ENCODE results near the gene EGFR. TPM values are rescaled to one million over a fixed set of nuclear protein-coding genes. Genes with fewer than 3 reads are reported as not detected.

The EGFR gene
- total and polyA plus RNA-seq, 4 experiments from 2014 or later = not detected

- CTCF ChIA-PET (ENCODE audit: partially characterized antibody) = interaction anchor here (0.9 kb wide), 1 partner anchor 10 kb away, joined by 3 read pairs; no protein-coding TSS in a partner anchor
- intact Hi-C loops (cut with micrococcal nuclease) = no loop called here
Measured at GRCh38 chr7:55072251-55072650, 53.4 kb downstream of the EGFR start.

GRCh38 chr7:55073051-55073511, 54.3 kb downstream of the EGFR start:
- ChIA-PET CTCF (ENCODE audit: partially characterized antibody) (no interaction called here), POLR2A (ENCODE audit: partially characterized antibody) (no interaction called here)
- Mint-ChIP-seq H3K27me3 (peaks cover 2 to 9% of the 10 kb centered on the region in 2 donors), H3K36me3 (no peaks in the 10 kb centered on the region), H3K4me3 (no peak overlapping the region), H3K27ac (peak overlapping the region in 6 of 7 donors; percentile 0 to 94 (median 69)), H3K4me1 (peaks cover 11 to 19% (median 13%) of the 10 kb centered on the region in 4 donors), H3K9me3 (no peaks in the 10 kb centered on the region)
- no peaks in the 10 kb centered on the region for H3K36me3 ChIP-seq (ENCODE audit: insufficient read depth, low read length)
- DNase-seq = no peak
- H3K4me1 ChIP-seq (ENCODE audit: insufficient read depth, low read length) = peaks cover 21% of the 10 kb centered on the region
- H3K27me3 ChIP-seq (ENCODE audit: insufficient read depth, low read length) = no peaks in the 10 kb centered on the region
- intact Hi-C loops (cut with micrococcal nuclease) = no loop called here
- H3K9me3 ChIP-seq (ENCODE audit: control insufficient read depth in 1 of 2, low read length in 2 of 2) = no peaks in the 10 kb centered on the region
- no peak overlapping the region for H3K4me3 ChIP-seq (ENCODE audit: low read length in 2 of 2)
- H3K27ac ChIP-seq (ENCODE audit: low read depth, low read length) = no peak overlapping the region

More at GRCh38 chr7:55072251-55072650, 53.4 kb downstream of the EGFR start:
- Mint-ChIP-seq H3K36me3 (no peaks in the 10 kb centered on the region), H3K27ac (no peak overlapping the region), H3K9me3 (peaks cover 0 to 2% (median 0%) of the 10 kb centered on the region in 8 donors), H3K27me3 (peaks cover 2 to 9% of the 10 kb centered on the region in 2 donors), H3K4me1 (peaks cover 11 to 19% (median 13%) of the 10 kb centered on the region in 4 donors), H3K4me3 (no peak overlapping the region)
- DNase-seq = no peak
- Histone ChIP-seq H3K9me3 (ENCODE audit: control insufficient read depth in 1 of 2, low read length in 2 of 2) (no peaks in the 10 kb centered on the region), H3K27ac (ENCODE audit: low read depth, low read length) (no peak overlapping the region), H3K4me1 (ENCODE audit: insufficient read depth, low read length) (peaks cover 21% of the 10 kb centered on the region), H3K4me3 (ENCODE audit: low read length in 2 of 2) (no peak overlapping the region), H3K36me3 (ENCODE audit: insufficient read depth, low read length) (no peaks in the 10 kb centered on the region), H3K27me3 (ENCODE audit: insufficient read depth, low read length) (no peaks in the 10 kb centered on the region)
- POLR2A ChIA-PET (ENCODE audit: partially characterized antibody) = no interaction called here

DNA sequence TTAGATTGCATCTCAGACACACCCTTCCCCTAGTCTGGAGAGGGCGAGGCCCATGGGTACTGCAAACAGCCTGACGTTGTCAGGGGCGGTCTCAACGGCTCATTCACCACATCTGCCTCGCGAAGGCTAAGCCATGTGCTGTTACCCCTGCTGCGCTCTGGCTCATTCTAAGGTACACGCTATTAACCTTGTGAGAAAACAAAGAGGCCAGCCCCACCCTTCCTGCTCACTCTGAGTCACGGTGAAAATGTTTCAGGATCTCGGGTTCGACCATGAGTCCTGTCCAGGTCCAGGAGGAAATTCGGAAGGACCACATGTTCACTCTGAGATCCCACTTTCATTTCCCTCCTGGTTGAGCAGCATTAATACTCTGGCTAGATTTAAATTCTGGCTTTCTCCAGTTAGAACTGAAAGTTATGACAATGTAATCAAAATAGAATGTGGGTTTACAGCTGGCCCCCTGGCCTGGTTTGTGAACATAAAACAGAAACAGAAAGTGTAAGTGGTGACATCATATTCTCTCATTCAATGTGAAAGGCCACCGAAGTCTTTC, 55.2 kb downstream of the EGFR start:
- Histone ChIP-seq H3K4me3 (ENCODE audit: low read length in 2 of 2) (peak overlapping the region in 1 of 2 donors; percentile 10), H3K27me3 (ENCODE audit: insufficient read depth, low read length) (no peaks in the 10 kb centered on the region), H3K27ac (ENCODE audit: low read depth, low read length) (peak overlapping the region; percentile 16), H3K4me1 (ENCODE audit: insufficient read depth, low read length) (peaks cover 21% of the 10 kb centered on the region), H3K9me3 (ENCODE audit: control insufficient read depth in 1 of 2, low read length in 2 of 2) (no peaks in the 10 kb centered on the region), H3K36me3 (ENCODE audit: insufficient read depth, low read length) (no peaks in the 10 kb centered on the region)
- intact Hi-C loops (cut with micrococcal nuclease) = no loop called here
- ChIA-PET CTCF (ENCODE audit: partially characterized antibody) (no interaction called here), POLR2A (ENCODE audit: partially characterized antibody) (no interaction called here)
- peaks cover 11 to 19% (median 13%) of the 10 kb centered on the region in 4 donors for H3K4me1 Mint-ChIP-seq
- no peaks in the 10 kb centered on the region for H3K36me3 Mint-ChIP-seq
- H3K9me3 Mint-ChIP-seq = no peaks in the 10 kb centered on the region
- H3K27ac Mint-ChIP-seq = peak overlapping the region; percentile 54 to 97 (median 92)
- peak; percentile 45 to 75 (median 62) for DNase-seq
- peak overlapping the region; percentile 65 to 89 (median 78) for H3K4me3 Mint-ChIP-seq
- peaks cover 2 to 6% of the 10 kb centered on the region in 2 donors for H3K27me3 Mint-ChIP-seq

- intact Hi-C loops (cut with micrococcal nuclease) = no loop called here
- H3K9me3 ChIP-seq (ENCODE audit: control insufficient read depth in 1 of 2, low read length in 2 of 2) = no peaks in the 10 kb centered on the region
- Mint-ChIP-seq H3K4me3 (no peak overlapping the region), H3K36me3 (no peaks in the 10 kb centered on the region), H3K27ac (peak overlapping the region in 1 of 7 donors; percentile 66), H3K9me3 (no peaks in the 10 kb centered on the region), H3K27me3 (peaks cover 0 to 6% of the 10 kb centered on the region in 2 donors), H3K4me1 (peaks cover 11 to 19% (median 13%) of the 10 kb centered on the region in 4 donors)
- H3K4me1 ChIP-seq (ENCODE audit: insufficient read depth, low read length) = peaks cover 21% of the 10 kb centered on the region
- H3K4me3 ChIP-seq (ENCODE audit: low read length in 2 of 2) = no peak overlapping the region
- no peak overlapping the region for H3K27ac ChIP-seq (ENCODE audit: low read depth, low read length)
- ChIA-PET CTCF (ENCODE audit: partially characterized antibody) (no interaction called here), POLR2A (ENCODE audit: partially characterized antibody) (no interaction called here)
- no peak for DNase-seq
- no peaks in the 10 kb centered on the region for H3K27me3 ChIP-seq (ENCODE audit: insufficient read depth, low read length)
- H3K36me3 ChIP-seq (ENCODE audit: insufficient read depth, low read length) = no peaks in the 10 kb centered on the region
Measured at GRCh38 chr7:55075464-55076021, 56.7 kb downstream of the EGFR start.

GRCh38 chr7:55077561-55078410, 59.0 kb downstream of the EGFR start:
- no peaks in the 10 kb centered on the region for H3K27me3 ChIP-seq (ENCODE audit: insufficient read depth, low read length)
- DNase-seq = no peak
- H3K9me3 Mint-ChIP-seq = no peaks in the 10 kb centered on the region
- ChIA-PET CTCF (ENCODE audit: partially characterized antibody) (no interaction called here), POLR2A (ENCODE audit: partially characterized antibody) (no interaction called here)
- no peaks in the 10 kb centered on the region for H3K36me3 ChIP-seq (ENCODE audit: insufficient read depth, low read length)
- H3K9me3 ChIP-seq (ENCODE audit: control insufficient read depth in 1 of 2, low read length in 2 of 2) = no peaks in the 10 kb centered on the region
- H3K4me3 Mint-ChIP-seq = no peak overlapping the region
- H3K4me1 ChIP-seq (ENCODE audit: insufficient read depth, low read length) = peaks cover 21% of the 10 kb centered on the region
- H3K36me3 Mint-ChIP-seq = no peaks in the 10 kb centered on the region
- peak overlapping the region in 1 of 7 donors; percentile 4 for H3K27ac Mint-ChIP-seq
- peaks cover 0 to 1% of the 10 kb centered on the region in 2 donors for H3K27me3 Mint-ChIP-seq
- peaks cover 11 to 19% (median 13%) of the 10 kb centered on the region in 4 donors for H3K4me1 Mint-ChIP-seq
- no peak overlapping the region for H3K27ac ChIP-seq (ENCODE audit: low read depth, low read length)
- no peak overlapping the region for H3K4me3 ChIP-seq (ENCODE audit: low read length in 2 of 2)
- intact Hi-C loops (cut with micrococcal nuclease) = no loop called here

GRCh38 chr7:55078465-55079372, 59.9 kb downstream of the EGFR start:
- Histone ChIP-seq H3K36me3 (ENCODE audit: insufficient read depth, low read length) (no peaks in the 10 kb centered on the region), H3K9me3 (ENCODE audit: control insufficient read depth in 1 of 2, low read length in 2 of 2) (no peaks in the 10 kb centered on the region), H3K4me1 (ENCODE audit: insufficient read depth, low read length) (peaks cover 12% of the 10 kb centered on the region), H3K4me3 (ENCODE audit: low read length in 2 of 2) (no peak overlapping the region), H3K27me3 (ENCODE audit: insufficient read depth, low read length) (no peaks in the 10 kb centered on the region), H3K27ac (ENCODE audit: low read depth, low read length) (no peak overlapping the region)
- H3K4me1 Mint-ChIP-seq = peaks cover 5 to 10% (median 6%) of the 10 kb centered on the region in 4 donors
- H3K4me3 Mint-ChIP-seq = no peak overlapping the region
- ChIA-PET CTCF (ENCODE audit: partially characterized antibody) (no interaction called here), POLR2A (ENCODE audit: partially characterized antibody) (no interaction called here)
- H3K27me3 Mint-ChIP-seq = peaks cover 0 to 2% of the 10 kb centered on the region in 2 donors
- no peak overlapping the region for H3K27ac Mint-ChIP-seq
- no peaks in the 10 kb centered on the region for H3K36me3 Mint-ChIP-seq
- intact Hi-C loops (cut with micrococcal nuclease) = no loop called here
- no peak for DNase-seq
- H3K9me3 Mint-ChIP-seq = no peaks in the 10 kb centered on the region

All from CD4-positive, alpha-beta memory T cell (primary cell).